ENCODE measurements around the gene ASPA. TPM values are rescaled to one million over a fixed set of nuclear protein-coding genes. Genes with fewer than 3 reads are reported as not detected.

ASPA gene
- polyA plus RNA-seq, 1 of the 3 experiments (the other 2 are of a cell fraction): not detected

DNA sequence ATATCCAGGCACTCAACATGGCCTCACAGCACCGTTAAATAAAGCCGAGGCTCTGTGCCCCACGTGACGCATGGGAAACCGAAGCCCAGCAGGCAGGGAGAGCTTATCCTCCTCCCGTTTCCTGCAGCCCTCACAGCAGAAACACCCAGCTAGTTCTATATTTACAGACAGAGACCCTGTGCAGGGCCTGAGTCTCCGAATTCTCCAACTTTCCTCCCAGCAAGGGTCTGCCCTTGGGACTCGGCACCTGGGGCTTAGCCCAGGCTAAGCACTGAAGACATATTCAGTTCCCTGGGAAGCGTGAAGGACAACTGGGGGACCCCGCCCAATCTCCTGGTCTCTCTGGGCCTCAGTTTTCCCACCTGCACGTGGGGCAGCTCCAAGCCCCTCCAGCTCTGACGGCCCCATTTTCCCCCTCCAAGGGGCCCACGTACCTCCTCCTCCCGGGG, 52.6 kb downstream of the ASPA start:
- 57% methylated on average over 14 of the region's 14 CpGs for WGBS (ENCODE audit: low lambda C conversion rate)
- Histone ChIP-seq H3K4me3 (ENCODE audit: low read depth in 2 of 2, low read length in 1 of 2) (no peak overlapping the region), H3F3A (replicated peaks; ENCODE audit: insufficient read depth) (no peaks in the 10 kb centered on the region), H3K4me1 (ENCODE audit: control insufficient read depth in 1 of 2, insufficient read depth in 2 of 2, low read depth in 1 of 2, low read length in 1 of 2) (no peaks in the 10 kb centered on the region), H3K36me3 (replicated peaks in 1 of 2; ENCODE audit: control insufficient read depth in 1 of 2, insufficient read depth in 2 of 2, low read length in 1 of 2) (no peaks in the 10 kb centered on the region), H3K9ac (no peak overlapping the region), H3K9me3 (no peaks in the 10 kb centered on the region), H3K9me2 (no peaks in the 10 kb centered on the region), H3K27me3 (ENCODE audit: insufficient read depth) (no peaks in the 10 kb centered on the region), H3K4me2 (no peak overlapping the region), H3K27ac (ENCODE audit: low read depth in 2 of 2, low read length in 1 of 2) (no peak overlapping the region), H2AFZ (ENCODE audit: low read depth) (no peak overlapping the region), H4K20me1 (ENCODE audit: insufficient read depth) (no peaks in the 10 kb centered on the region), H3K79me2 (ENCODE audit: insufficient read depth) (no peaks in the 10 kb centered on the region)
- ChIA-PET CTCF (no interaction called here), POLR2A (no interaction called here)
- no peak for DNase-seq
- TF ChIP-seq JUND (IDR thresholded peaks at IDR 0.05) (no peak), RFX5 (IDR thresholded peaks at IDR 0.05; ENCODE audit: low read length) (no peak), RAD21 (IDR thresholded peaks at IDR 0.05; ENCODE audit: low read length) (no peak), REST (IDR thresholded peaks at IDR 0.05; ENCODE audit: low read depth, low read length) (no peak), FOSL2 (IDR thresholded peaks at IDR 0.05; ENCODE audit: borderline replicate concordance, low read depth) (no peak), RXRA (IDR thresholded peaks at IDR 0.05; ENCODE audit: borderline replicate concordance, low read depth) (no peak), USF2 (IDR thresholded peaks at IDR 0.05; ENCODE audit: borderline replicate concordance, low read depth, low read length) (no peak), SMC3 (IDR thresholded peaks at IDR 0.05; ENCODE audit: low read depth, low read length) (no peak)

GRCh38 chr17:3528880-3529511, 53.2 kb downstream of the ASPA start:
- DNase-seq: no peak
- ChIA-PET CTCF (no interaction called here), POLR2A (no interaction called here)
- Histone ChIP-seq H3K9ac (no peak overlapping the region), H3F3A (replicated peaks; ENCODE audit: insufficient read depth) (no peaks in the 10 kb centered on the region), H3K36me3 (replicated peaks in 1 of 2; ENCODE audit: control insufficient read depth in 1 of 2, insufficient read depth in 2 of 2, low read length in 1 of 2) (no peaks in the 10 kb centered on the region), H3K4me3 (ENCODE audit: low read depth in 2 of 2, low read length in 1 of 2) (no peak overlapping the region), H3K4me1 (ENCODE audit: control insufficient read depth in 1 of 2, insufficient read depth in 2 of 2, low read depth in 1 of 2, low read length in 1 of 2) (no peaks in the 10 kb centered on the region), H3K27me3 (ENCODE audit: insufficient read depth) (no peaks in the 10 kb centered on the region), H3K4me2 (no peak overlapping the region), H4K20me1 (ENCODE audit: insufficient read depth) (no peaks in the 10 kb centered on the region), H2AFZ (ENCODE audit: low read depth) (no peak overlapping the region), H3K79me2 (ENCODE audit: insufficient read depth) (no peaks in the 10 kb centered on the region), H3K27ac (ENCODE audit: low read depth in 2 of 2, low read length in 1 of 2) (no peak overlapping the region), H3K9me3 (no peaks in the 10 kb centered on the region), H3K9me2 (no peaks in the 10 kb centered on the region)
- 23% methylated on average over 6 of the region's 11 CpGs for WGBS (ENCODE audit: low lambda C conversion rate)
- TF ChIP-seq NRF1 (IDR thresholded peaks at IDR 0.05; ENCODE audit: low read depth, low read length) (no peak), EZH2phosphoT487 (IDR thresholded peaks at IDR 0.05; ENCODE audit: borderline replicate concordance, low read depth) (no peak), CHD2 (IDR thresholded peaks at IDR 0.05; ENCODE audit: low read length, partially characterized antibody) (no peak), IRF3 (IDR thresholded peaks at IDR 0.05; ENCODE audit: low read depth, low read length) (no peak), MAX (IDR thresholded peaks at IDR 0.05; ENCODE audit: low read depth) (no peak), REST (IDR thresholded peaks at IDR 0.05; ENCODE audit: low read depth, low read length) (no peak), NFIC (IDR thresholded peaks at IDR 0.05; ENCODE audit: borderline replicate concordance) (no peak)
- TF ChIP-seq, protein P1, sequence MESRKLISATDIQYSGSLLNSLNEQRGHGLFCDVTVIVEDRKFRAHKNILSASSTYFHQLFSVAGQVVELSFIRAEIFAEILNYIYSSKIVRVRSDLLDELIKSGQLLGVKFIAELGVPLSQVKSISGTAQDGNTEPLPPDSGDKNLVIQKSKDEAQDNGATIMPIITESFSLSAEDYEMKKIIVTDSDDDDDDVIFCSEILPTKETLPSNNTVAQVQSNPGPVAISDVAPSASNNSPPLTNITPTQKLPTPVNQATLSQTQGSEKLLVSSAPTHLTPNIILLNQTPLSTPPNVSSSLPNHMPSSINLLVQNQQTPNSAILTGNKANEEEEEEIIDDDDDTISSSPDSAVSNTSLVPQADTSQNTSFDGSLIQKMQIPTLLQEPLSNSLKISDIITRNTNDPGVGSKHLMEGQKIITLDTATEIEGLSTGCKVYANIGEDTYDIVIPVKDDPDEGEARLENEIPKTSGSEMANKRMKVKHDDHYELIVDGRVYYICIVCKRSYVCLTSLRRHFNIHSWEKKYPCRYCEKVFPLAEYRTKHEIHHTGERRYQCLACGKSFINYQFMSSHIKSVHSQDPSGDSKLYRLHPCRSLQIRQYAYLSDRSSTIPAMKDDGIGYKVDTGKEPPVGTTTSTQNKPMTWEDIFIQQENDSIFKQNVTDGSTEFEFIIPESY (IDR thresholded peaks at IDR 0.05; ENCODE audit: borderline replicate concordance, low read depth): no peak

Measured in SK-N-SH (cell line).